Measurements from ENCODE around the gene CDKAL1.

CDKAL1 gene

GRCh38 chr6:21123507-21124436 lies 589.5 kb downstream of the CDKAL1 start:
- DNase-seq = no peak

GRCh38 chr6:21128601-21129000 lies 594.3 kb downstream of the CDKAL1 start:
- DNase-seq = no peak

- DNase-seq = no peak
These were observed 597.1 kb downstream of the CDKAL1 start for GRCh38 chr6:21131406-21131805.

GRCh38 chr6:21132446-21132845 lies 598.2 kb downstream of the CDKAL1 start:
- DNase-seq = no peak

GRCh38 chr6:21132856-21133838 lies 598.9 kb downstream of the CDKAL1 start:
- DNase-seq = no peak

- DNase-seq = no peak
These were observed 599.6 kb downstream of the CDKAL1 start for GRCh38 chr6:21133901-21134300.

- DNase-seq = no peak
These were observed 600.1 kb downstream of the CDKAL1 start for GRCh38 chr6:21134356-21134755.

- DNase-seq = no peak
These were observed 601.3 kb downstream of the CDKAL1 start for GRCh38 chr6:21135484-21136013.

GRCh38 chr6:21137700-21138335 lies 603.6 kb downstream of the CDKAL1 start:
- DNase-seq = no peak

GRCh38 chr6:21138336-21139069 lies 604.2 kb downstream of the CDKAL1 start:
- no peak for DNase-seq

- no peak for DNase-seq
These were observed 606.7 kb downstream of the CDKAL1 start for GRCh38 chr6:21140966-21141365.

GRCh38 chr6:21141616-21142303 lies 607.5 kb downstream of the CDKAL1 start:
- DNase-seq = no peak

- no peak for DNase-seq
These were observed 608.5 kb downstream of the CDKAL1 start for GRCh38 chr6:21142741-21143140.

- no peak for DNase-seq
These were observed 609.4 kb downstream of the CDKAL1 start for GRCh38 chr6:21143645-21144044.

GRCh38 chr6:21144928-21145327 lies 610.7 kb downstream of the CDKAL1 start:
- no peak for DNase-seq

GRCh38 chr6:21147995-21148394 lies 613.7 kb downstream of the CDKAL1 start:
- DNase-seq = no peak

- DNase-seq = no peak
These were observed 615.2 kb downstream of the CDKAL1 start for GRCh38 chr6:21149470-21149869.

- DNase-seq = no peak
These were observed 616.4 kb downstream of the CDKAL1 start for GRCh38 chr6:21150667-21151066.

- no peak for DNase-seq
These were observed 616.9 kb downstream of the CDKAL1 start for GRCh38 chr6:21151119-21151518.

- DNase-seq = no peak
These were observed 617.3 kb downstream of the CDKAL1 start for GRCh38 chr6:21151530-21151929.

GRCh38 chr6:21157186-21157929 lies 623.1 kb downstream of the CDKAL1 start:
- no peak for DNase-seq
